H9 (cell line): ENCODE results near the gene RHOV. TPM values are rescaled to one million over a fixed set of nuclear protein-coding genes. Genes with fewer than 3 reads are reported as not detected.

ENCODE experiments used
- DNase-seq: peaks from one replicate; pipeline ENCODE4 v3.0.0-alpha.2; 2017
- H2AFZ ChIP-seq: one replicate; pipeline ENCODE4 v1.6.1; 2013; ENCODE audit warnings: mild to moderate bottlenecking, low read length, control low read depth, moderate library complexity
- H2AK5ac ChIP-seq: 2 replicates; pipeline ENCODE4 v1.6.1; 2013; ENCODE audit warnings: low read length, control low read depth, mixed read lengths; ENCODE audit not compliant: insufficient read length
- H2BK120ac ChIP-seq: one replicate; pipeline ENCODE4 v1.6.1; 2013; ENCODE audit warnings: low read depth, mild to moderate bottlenecking, low read length, control low read depth, inconsistent platforms; ENCODE audit not compliant: poor library complexity, severe bottlenecking
- H2BK12ac ChIP-seq: 2 replicates; pipeline ENCODE4 v1.6.1; 2013; ENCODE audit warnings: low read length, control low read depth, mixed read lengths, low read depth; ENCODE audit not compliant: insufficient read length
- H2BK15ac ChIP-seq: 2 replicates; pipeline ENCODE4 v1.6.1; 2013; ENCODE audit warnings: low read depth, low read length, control low read depth
- H2BK20ac ChIP-seq: one replicate; pipeline ENCODE4 v1.6.1; 2013; ENCODE audit warnings: low read depth, mild to moderate bottlenecking, low read length, control low read depth, inconsistent platforms; ENCODE audit not compliant: poor library complexity, severe bottlenecking
- H2BK5ac ChIP-seq: 2 replicates; pipeline ENCODE4 v1.6.1; 2013; ENCODE audit warnings: low read length, control low read depth, mixed read lengths; ENCODE audit not compliant: insufficient read length
- H3K14ac ChIP-seq: 2 replicates; pipeline ENCODE4 v1.6.1; 2013; ENCODE audit warnings: low read length, control low read depth; ENCODE audit not compliant: insufficient read depth
- H3K18ac ChIP-seq: 2 replicates; pipeline ENCODE4 v1.6.1; 2013; ENCODE audit warnings: low read depth, mild to moderate bottlenecking, mixed read lengths, low read length, control low read depth; ENCODE audit not compliant: insufficient read length
- H3K23ac ChIP-seq: 2 replicates; pipeline ENCODE4 v1.6.1; 2013; ENCODE audit warnings: low read length, control low read depth, mixed read lengths, low read depth; ENCODE audit not compliant: insufficient read length
- H3K23me2 ChIP-seq: 2 replicates; pipeline ENCODE4 v1.6.1; 2013; ENCODE audit warnings: low read depth, mild to moderate bottlenecking, mixed read lengths, low read length, control low read depth; ENCODE audit not compliant: insufficient read length, poor library complexity, severe bottlenecking
- H3K27ac ChIP-seq: 2 replicates; pipeline ENCODE4 v1.5.1; 2013; ENCODE audit warnings: low read length, control low read depth, mixed read lengths, low read depth; ENCODE audit not compliant: insufficient read length
- H3K27me3 ChIP-seq: 2 replicates; pipeline ENCODE4 v1.6.1; 2013; ENCODE audit warnings: low read length, control low read depth, inconsistent platforms; ENCODE audit not compliant: insufficient read depth
- H3K4ac ChIP-seq: 2 replicates; pipeline ENCODE4 v1.6.1; 2013; ENCODE audit warnings: low read depth, mild to moderate bottlenecking, control low read depth, inconsistent platforms, low read length, moderate library complexity
- H3K4me1 ChIP-seq: 2 replicates; pipeline ENCODE4 v1.6.1; 2013; ENCODE audit warnings: low read length, control low read depth, inconsistent platforms; ENCODE audit not compliant: insufficient read depth
- H3K4me2 ChIP-seq: 2 replicates; pipeline ENCODE4 v1.6.1; 2013; ENCODE audit warnings: low read length, control low read depth, mixed read lengths; ENCODE audit not compliant: insufficient read length, insufficient read depth
- H3K56ac ChIP-seq: 2 replicates; pipeline ENCODE4 v1.6.1; 2013; ENCODE audit warnings: low read depth, mild to moderate bottlenecking, mixed read lengths, low read length, control low read depth; ENCODE audit not compliant: insufficient read length
- H3K79me1 ChIP-seq: 2 replicates; pipeline ENCODE4 v1.6.1; 2013; ENCODE audit warnings: low read depth, mild to moderate bottlenecking, moderate library complexity, low read length, control low read depth, inconsistent platforms; ENCODE audit not compliant: insufficient read depth, poor library complexity, severe bottlenecking
- H3K79me2 ChIP-seq: 2 replicates; pipeline ENCODE4 v1.6.1; 2013; ENCODE audit warnings: low read length, control low read depth, inconsistent platforms; ENCODE audit not compliant: insufficient read depth
- H3K9ac ChIP-seq: 2 replicates; pipeline ENCODE4 v1.6.1; 2013; ENCODE audit warnings: low read length, control low read depth, mixed read lengths; ENCODE audit not compliant: insufficient read length; ENCODE audit errors: extremely low read depth
- H3K9me3 ChIP-seq: one replicate; pipeline ENCODE4 v1.6.1; 2013; ENCODE audit warnings: low read depth, low read length, inconsistent platforms; ENCODE audit not compliant: control insufficient read depth
- H3T11ph ChIP-seq: one replicate; pipeline ENCODE4 v1.6.1; 2013; ENCODE audit warnings: mild to moderate bottlenecking, low read length, control low read depth, inconsistent platforms
- H4K20me1 ChIP-seq: one replicate; pipeline ENCODE4 v1.6.1; 2013; ENCODE audit not compliant: control insufficient read depth, insufficient read length, insufficient read depth
- H4K5ac ChIP-seq: 2 replicates; pipeline ENCODE4 v1.6.1; 2013; ENCODE audit warnings: low read depth, mild to moderate bottlenecking, mixed read lengths, low read length, control low read depth; ENCODE audit not compliant: insufficient read length
- H4K8ac ChIP-seq: replicated peaks from 2 replicates; pipeline ENCODE4 v1.6.1; 2013; ENCODE audit warnings: low read length, control low read depth, mixed read lengths, low read depth; ENCODE audit not compliant: insufficient read length
- H4K91ac ChIP-seq: 2 replicates; pipeline ENCODE4 v1.6.1; 2013; ENCODE audit warnings: low read depth, mild to moderate bottlenecking, moderate library complexity, mixed read lengths, low read length, control low read depth; ENCODE audit not compliant: insufficient read length
- H3K27ac Mint-ChIP-seq, 3 experiments: 2 replicates in 2 of 3; 3 replicates in 1 of 3; pipeline ENCODE4 v1.8.0; 2020 to 2021; ENCODE audit warnings: mixed read lengths in 3 of 3, mild to moderate bottlenecking in 1 of 3, moderate library complexity in 1 of 3
- H3K27me3 Mint-ChIP-seq: 2 replicates; pipeline ENCODE4 v1.8.0; 2021; ENCODE audit warnings: low read depth, mild to moderate bottlenecking, moderate library complexity, mixed read lengths
- H3K36me3 Mint-ChIP-seq, 3 experiments: 2 replicates in 2 of 3; 3 replicates in 1 of 3; pipeline ENCODE4 v1.8.0; 2020 to 2021; ENCODE audit warnings: low read depth in 3 of 3, mixed read lengths in 3 of 3; ENCODE audit not compliant: insufficient read depth in 1 of 3
- H3K4me1 Mint-ChIP-seq, 2 experiments: 2 replicates each; pipeline ENCODE4 v1.8.0; 2020; ENCODE audit warnings: mixed read lengths in 2 of 2
- H3K4me3 Mint-ChIP-seq, 2 experiments: 2 replicates in 1 of 2; 3 replicates in 1 of 2; pipeline ENCODE4 v1.8.0; 2020 to 2021; ENCODE audit warnings: mild to moderate bottlenecking in 2 of 2, mixed read lengths in 2 of 2, moderate library complexity in 1 of 2
- H3K9me3 Mint-ChIP-seq, 2 experiments: 2 replicates in 1 of 2; 3 replicates in 1 of 2; pipeline ENCODE4 v1.8.0; 2020; ENCODE audit warnings: mild to moderate bottlenecking in 2 of 2, mixed read lengths in 2 of 2, moderate library complexity in 1 of 2
- CTCF ChIP-seq: fragments of 200-600 bp; sonication (generic); conservative IDR thresholded peaks from 3 replicates; pipeline ENCODE4 v1.8.0; 2021; ENCODE audit warnings: antibody characterized with exemption, mild to moderate bottlenecking
- WGBS: extraction: QIAGEN DNeasy Blood & Tissue Kit; methylation state at CpG from one replicate; pipeline ENCODE4 v1.1.7; 2013; ENCODE audit warnings: missing lambda C conversion rate, low lambda C conversion rate, mixed read lengths; ENCODE audit not compliant: insufficient read length; ENCODE audit errors: extremely low coverage; 5-methylcytosine and 5-hydroxymethylcytosine counted together
- total RNA-seq: library from RNA; stranded (reverse); gene quantifications from 2 replicates; pipeline ENCODE4 v1.2.1, GENCODE V29; 2021

The RHOV gene
- total RNA-seq, 1 experiment from 2014 or later: 3.9 TPM

- Histone ChIP-seq H2BK12ac (no peak overlapping the region), H2AK5ac (no peak overlapping the region)
Measured at GRCh38 chr15:40915116-40915661, 41.2 kb upstream of the RHOV start.

More at GRCh38 chr15:40915116-40915661, 41.2 kb upstream of the RHOV start:
- Histone ChIP-seq H3K4me2 (no peak overlapping the region), H3K14ac (no peak overlapping the region), H3K56ac (no peak overlapping the region), H3K23ac (no peak overlapping the region), H2BK5ac (no peak overlapping the region), H2AFZ (no peak overlapping the region), H3K9ac (no peak overlapping the region), H2BK120ac (no peak overlapping the region), H4K8ac (no peak overlapping the region), H4K5ac (no peak overlapping the region), H2BK20ac (no peak overlapping the region), H3K4me1 (no peaks in the 10 kb centered on the region), H3T11ph (no peak overlapping the region), H4K20me1 (no peaks in the 10 kb centered on the region), H3K18ac (no peak overlapping the region), H3K27ac (no peak overlapping the region), H3K79me1 (no peaks in the 10 kb centered on the region), H3K79me2 (no peaks in the 10 kb centered on the region), H2BK15ac (no peak overlapping the region), H3K23me2 (no peaks in the 10 kb centered on the region), H4K91ac (no peak overlapping the region), H3K9me3 (no peaks in the 10 kb centered on the region), H3K4ac (no peak overlapping the region), H3K27me3 (no peaks in the 10 kb centered on the region)
- Mint-ChIP-seq H3K4me3 (no peak overlapping the region), H3K36me3 (no peaks in the 10 kb centered on the region; a peak in 1 of 7 replicates), H3K27me3 (peaks cover 50% of the 10 kb centered on the region), H3K27ac (no peak overlapping the region; a peak in 1 of 7 replicates), H3K4me1 (peaks cover 18 to 35% of the 10 kb centered on the region in 2 experiments), H3K9me3 (no peaks in the 10 kb centered on the region)
- DNase-seq: no peak
- whole genome bisulfite sequencing: no CpG with 5 or more reads among the region's 12 CpGs
- no peak for TF ChIP-seq CTCF
